ENCODE measurements around the gene FBXW7.

FBXW7 gene

DNA sequence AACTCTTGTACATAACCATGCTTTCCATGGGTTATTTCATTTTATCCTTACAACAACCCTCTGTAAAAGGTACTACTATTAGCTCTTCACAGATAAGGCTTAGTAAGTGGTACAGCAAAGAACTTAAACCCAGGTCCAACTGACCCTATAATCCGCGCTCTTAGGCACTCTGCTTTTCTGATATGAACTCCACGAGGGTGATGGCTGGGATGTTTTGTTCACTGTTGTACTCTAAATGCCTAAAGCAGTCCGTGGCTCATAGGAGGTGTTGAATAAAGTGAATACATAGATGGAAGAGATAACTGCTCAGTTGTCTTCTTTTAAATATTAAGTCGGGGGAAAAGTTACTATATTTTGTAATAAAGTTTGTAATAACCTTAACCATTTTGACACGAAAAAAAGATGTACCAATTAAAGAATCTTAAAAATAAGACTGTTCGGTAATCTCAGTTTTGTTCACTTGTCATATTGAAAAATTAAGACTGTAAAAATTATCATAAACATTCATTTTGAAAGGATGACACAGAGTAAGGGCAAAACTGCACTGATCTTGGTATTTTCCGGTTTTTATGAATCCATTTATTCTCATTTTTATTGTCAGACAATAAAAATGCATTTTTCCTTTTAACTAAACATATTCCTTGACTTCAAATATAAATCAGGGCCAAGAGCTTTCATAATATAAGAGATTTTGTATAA lies 166.5 kb downstream of the FBXW7 start:
- TF ChIP-seq, protein P1, sequence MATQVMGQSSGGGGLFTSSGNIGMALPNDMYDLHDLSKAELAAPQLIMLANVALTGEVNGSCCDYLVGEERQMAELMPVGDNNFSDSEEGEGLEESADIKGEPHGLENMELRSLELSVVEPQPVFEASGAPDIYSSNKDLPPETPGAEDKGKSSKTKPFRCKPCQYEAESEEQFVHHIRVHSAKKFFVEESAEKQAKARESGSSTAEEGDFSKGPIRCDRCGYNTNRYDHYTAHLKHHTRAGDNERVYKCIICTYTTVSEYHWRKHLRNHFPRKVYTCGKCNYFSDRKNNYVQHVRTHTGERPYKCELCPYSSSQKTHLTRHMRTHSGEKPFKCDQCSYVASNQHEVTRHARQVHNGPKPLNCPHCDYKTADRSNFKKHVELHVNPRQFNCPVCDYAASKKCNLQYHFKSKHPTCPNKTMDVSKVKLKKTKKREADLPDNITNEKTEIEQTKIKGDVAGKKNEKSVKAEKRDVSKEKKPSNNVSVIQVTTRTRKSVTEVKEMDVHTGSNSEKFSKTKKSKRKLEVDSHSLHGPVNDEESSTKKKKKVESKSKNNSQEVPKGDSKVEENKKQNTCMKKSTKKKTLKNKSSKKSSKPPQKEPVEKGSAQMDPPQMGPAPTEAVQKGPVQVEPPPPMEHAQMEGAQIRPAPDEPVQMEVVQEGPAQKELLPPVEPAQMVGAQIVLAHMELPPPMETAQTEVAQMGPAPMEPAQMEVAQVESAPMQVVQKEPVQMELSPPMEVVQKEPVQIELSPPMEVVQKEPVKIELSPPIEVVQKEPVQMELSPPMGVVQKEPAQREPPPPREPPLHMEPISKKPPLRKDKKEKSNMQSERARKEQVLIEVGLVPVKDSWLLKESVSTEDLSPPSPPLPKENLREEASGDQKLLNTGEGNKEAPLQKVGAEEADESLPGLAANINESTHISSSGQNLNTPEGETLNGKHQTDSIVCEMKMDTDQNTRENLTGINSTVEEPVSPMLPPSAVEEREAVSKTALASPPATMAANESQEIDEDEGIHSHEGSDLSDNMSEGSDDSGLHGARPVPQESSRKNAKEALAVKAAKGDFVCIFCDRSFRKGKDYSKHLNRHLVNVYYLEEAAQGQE (IDR thresholded peaks at IDR 0.05; ENCODE audit: insufficient read depth in 1 of 2, low read depth in 2 of 2, low read length in 2 of 2), result no peak
- TF ChIP-seq SIN3A (IDR thresholded peaks at IDR 0.05; ENCODE audit: borderline replicate concordance, insufficient read depth, low read length) (no peak), TAF1 (IDR thresholded peaks at IDR 0.05; ENCODE audit: borderline replicate concordance, insufficient read depth, low read length) (no peak), POLR2AphosphoS5 (IDR thresholded peaks at IDR 0.05; ENCODE audit: low read depth, low read length) (no peak), FOXP2 (optimal IDR thresholded peaks at IDR 0.05; ENCODE audit: borderline replicate concordance, extremely low read depth, extremely low read length, insufficient read depth) (no peak)

DNA sequence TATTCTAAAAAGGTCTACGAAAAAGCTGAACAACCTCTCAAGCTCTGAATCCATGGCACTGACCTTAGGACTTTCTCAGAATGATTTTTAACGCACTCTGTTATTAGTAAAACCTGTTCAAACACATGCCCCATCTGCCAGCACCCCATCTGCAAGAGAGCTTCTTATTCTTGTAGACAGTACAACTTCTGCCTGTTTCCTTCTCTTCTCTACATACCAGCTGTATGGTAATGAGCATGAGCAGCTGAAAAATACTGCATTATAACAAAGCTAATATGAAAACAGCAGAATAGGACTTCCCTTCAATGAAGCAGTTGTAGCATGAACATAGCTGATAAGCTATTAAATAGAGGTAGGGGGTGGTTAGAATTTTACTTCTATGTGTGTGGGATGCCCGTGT lies 167.9 kb downstream of the FBXW7 start:
- TF ChIP-seq TAF1 (IDR thresholded peaks at IDR 0.05; ENCODE audit: borderline replicate concordance, insufficient read depth, low read length) (no peak), SIN3A (IDR thresholded peaks at IDR 0.05; ENCODE audit: borderline replicate concordance, insufficient read depth, low read length) (no peak), POLR2AphosphoS5 (IDR thresholded peaks at IDR 0.05; ENCODE audit: low read depth, low read length) (no peak), FOXP2 (optimal IDR thresholded peaks at IDR 0.05; ENCODE audit: borderline replicate concordance, extremely low read depth, extremely low read length, insufficient read depth) (no peak)
- TF ChIP-seq, protein P1 (IDR thresholded peaks at IDR 0.05; ENCODE audit: insufficient read depth in 1 of 2, low read depth in 2 of 2, low read length in 2 of 2), result no peak

DNA sequence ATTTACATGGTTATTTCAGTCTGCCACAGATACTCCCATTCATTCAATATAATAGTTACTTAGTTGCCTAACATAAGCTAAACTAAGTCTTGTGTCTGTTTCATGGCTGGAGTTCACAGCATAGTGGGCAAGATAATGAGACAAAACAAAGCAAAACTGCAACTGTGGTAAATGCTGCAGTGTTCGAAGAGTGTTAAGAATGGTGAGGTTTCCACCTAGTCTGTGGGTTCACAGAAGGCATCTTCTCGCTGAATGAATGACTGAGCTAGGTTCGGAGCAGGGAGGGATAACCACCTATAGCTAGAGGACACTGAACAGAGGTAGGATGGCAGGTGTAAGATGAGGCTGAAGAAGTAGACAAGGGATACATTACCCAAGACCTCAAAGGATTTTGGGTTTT lies 171.0 kb downstream of the FBXW7 start:
- TF ChIP-seq, protein P1 (IDR thresholded peaks at IDR 0.05; ENCODE audit: insufficient read depth in 1 of 2, low read depth in 2 of 2, low read length in 2 of 2), result no peak
- TF ChIP-seq FOXP2 (optimal IDR thresholded peaks at IDR 0.05; ENCODE audit: borderline replicate concordance, extremely low read depth, extremely low read length, insufficient read depth) (no peak), TAF1 (IDR thresholded peaks at IDR 0.05; ENCODE audit: borderline replicate concordance, insufficient read depth, low read length) (no peak), SIN3A (IDR thresholded peaks at IDR 0.05; ENCODE audit: borderline replicate concordance, insufficient read depth, low read length) (no peak), POLR2AphosphoS5 (IDR thresholded peaks at IDR 0.05; ENCODE audit: low read depth, low read length) (no peak)

DNA sequence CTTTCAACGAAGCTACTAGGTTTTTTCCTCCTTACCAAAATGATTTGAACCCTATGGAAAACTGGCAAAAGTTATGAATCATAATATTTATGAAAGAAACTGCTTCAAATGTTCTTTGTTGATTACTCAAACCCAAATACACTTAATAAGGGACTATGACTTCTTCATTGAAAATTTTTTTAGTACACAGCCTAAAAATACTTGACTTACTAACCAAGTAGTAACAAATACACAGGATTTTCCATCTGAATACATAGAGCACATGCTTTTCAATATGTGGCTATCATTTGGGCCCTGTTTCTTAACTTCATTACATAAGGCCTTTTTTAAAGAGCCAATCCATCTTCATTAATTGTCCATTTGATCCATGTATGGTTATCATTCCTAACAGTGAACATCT lies 171.5 kb downstream of the FBXW7 start:
- TF ChIP-seq POLR2AphosphoS5 (IDR thresholded peaks at IDR 0.05; ENCODE audit: low read depth, low read length), result no peak
- TF ChIP-seq SIN3A (IDR thresholded peaks at IDR 0.05; ENCODE audit: borderline replicate concordance, insufficient read depth, low read length), result no peak
- TF ChIP-seq TAF1 (IDR thresholded peaks at IDR 0.05; ENCODE audit: borderline replicate concordance, insufficient read depth, low read length), result no peak
- TF ChIP-seq FOXP2 (optimal IDR thresholded peaks at IDR 0.05; ENCODE audit: borderline replicate concordance, extremely low read depth, extremely low read length, insufficient read depth), result no peak
- TF ChIP-seq, protein P1 (IDR thresholded peaks at IDR 0.05; ENCODE audit: insufficient read depth in 1 of 2, low read depth in 2 of 2, low read length in 2 of 2), result no peak

Measured in PFSK-1 (cell line).